HG03064 (cell line): Measurements from ENCODE around the gene MED7.
"Not testable (repeated sequence)": the region's sequence is repeated elsewhere in the genome, so short reads cannot be mapped to it uniquely, and the experiment has no call there.

Experiments used
- ATAC-seq: cut with Tn5 transposase; IDR thresholded peaks from one replicate; pipeline ENCODE4 v1.9.1; 2021; ENCODE audit warnings: low read depth; ENCODE audit not compliant: unreplicated experiment

The MED7 gene

GRCh38 chr5:157142317-157143126 is at the start of gene MED7:
MED7 (minus strand) TSS chr5:157142865; CDS start chr5:157139431, 3,434 bp downstream.
- peak; percentile 100 for ATAC-seq

GRCh38 chr5:157189223-157189622 is 46.6 kb upstream of the MED7 start:
- ATAC-seq = peak; percentile 72

DNA sequence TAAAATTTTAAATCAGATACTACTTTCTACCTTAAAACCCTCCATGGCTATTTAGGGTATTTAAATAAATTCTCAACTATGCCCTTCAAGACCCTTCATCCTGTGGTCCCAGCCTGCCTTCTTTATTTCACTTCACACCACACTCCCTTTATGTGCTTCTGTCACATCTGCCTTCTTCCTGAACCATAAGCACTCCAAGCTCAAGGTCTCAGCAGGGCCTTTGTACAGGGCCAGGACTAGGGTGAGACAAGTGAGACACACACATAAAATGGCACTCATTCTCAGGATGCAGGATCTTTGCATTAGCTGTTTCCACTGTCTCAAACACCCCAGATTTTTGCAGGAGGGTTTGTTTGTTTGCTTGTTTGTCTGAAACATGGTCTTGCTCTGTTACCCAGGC is 45.6 kb upstream of the MED7 start:
- no peak for ATAC-seq

- ATAC-seq = no peak
These were observed 44.5 kb upstream of the MED7 start for GRCh38 chr5:157187046-157187754.

DNA sequence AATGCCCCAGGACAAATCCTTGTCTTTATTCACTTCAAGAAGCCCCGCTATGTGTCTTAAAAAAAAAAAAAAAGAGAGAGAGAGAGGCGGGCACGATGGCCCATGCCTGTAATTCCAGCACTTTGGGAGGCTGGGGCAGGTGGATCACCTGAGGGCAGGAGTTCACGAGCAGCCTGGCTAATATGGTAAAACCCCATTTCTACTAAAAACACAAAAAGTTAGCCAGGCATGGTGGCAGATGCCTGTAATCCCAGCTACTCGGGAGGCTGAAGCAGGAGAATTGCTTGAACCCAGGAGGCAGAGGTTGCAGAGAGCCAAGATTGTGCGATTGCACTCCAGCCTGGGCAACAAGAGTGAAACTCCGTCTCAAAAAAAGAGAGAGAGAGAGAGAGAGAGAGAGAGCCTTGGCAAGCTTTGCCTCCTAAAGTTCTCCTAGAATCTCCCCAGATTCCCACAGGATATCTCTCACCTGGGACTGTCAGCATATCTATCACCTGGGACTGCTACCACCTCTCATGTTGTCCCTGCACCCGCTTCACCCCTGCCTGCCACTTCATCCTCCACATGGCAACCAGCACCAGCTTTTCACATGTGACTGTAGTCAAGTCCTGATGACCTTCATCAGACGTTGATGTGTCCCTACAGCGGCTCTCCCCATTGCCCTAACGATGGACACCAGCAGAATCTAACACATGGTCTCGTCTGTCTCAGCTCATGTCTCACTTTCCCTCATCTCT is 43.8 kb upstream of the MED7 start:
- no peak for ATAC-seq

DNA sequence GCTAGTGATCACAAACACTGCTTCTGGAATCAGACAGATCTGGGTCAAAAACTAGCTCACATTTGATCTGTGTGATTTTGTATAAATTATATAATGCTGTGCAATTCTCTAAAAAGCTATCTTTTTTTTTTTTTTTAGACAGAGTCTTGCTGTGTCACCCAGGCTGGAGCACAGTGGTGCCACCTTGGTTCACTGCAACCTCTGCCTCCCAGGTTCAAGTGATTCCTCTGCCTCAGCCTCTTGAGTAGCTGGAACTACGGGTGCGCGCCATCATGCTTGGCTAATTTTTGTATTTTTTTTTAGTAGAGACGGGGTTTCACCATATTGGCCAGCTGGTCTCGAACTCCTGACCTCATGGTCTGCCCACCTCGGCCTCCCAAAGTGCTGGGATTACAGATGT is 42.5 kb upstream of the MED7 start:
- ATAC-seq = not testable (repeated sequence)

GRCh38 chr5:157184117-157184670 is 41.5 kb upstream of the MED7 start:
- ATAC-seq = no peak

- no peak for ATAC-seq
These were observed 39.6 kb upstream of the MED7 start for GRCh38 chr5:157182143-157182757.

DNA sequence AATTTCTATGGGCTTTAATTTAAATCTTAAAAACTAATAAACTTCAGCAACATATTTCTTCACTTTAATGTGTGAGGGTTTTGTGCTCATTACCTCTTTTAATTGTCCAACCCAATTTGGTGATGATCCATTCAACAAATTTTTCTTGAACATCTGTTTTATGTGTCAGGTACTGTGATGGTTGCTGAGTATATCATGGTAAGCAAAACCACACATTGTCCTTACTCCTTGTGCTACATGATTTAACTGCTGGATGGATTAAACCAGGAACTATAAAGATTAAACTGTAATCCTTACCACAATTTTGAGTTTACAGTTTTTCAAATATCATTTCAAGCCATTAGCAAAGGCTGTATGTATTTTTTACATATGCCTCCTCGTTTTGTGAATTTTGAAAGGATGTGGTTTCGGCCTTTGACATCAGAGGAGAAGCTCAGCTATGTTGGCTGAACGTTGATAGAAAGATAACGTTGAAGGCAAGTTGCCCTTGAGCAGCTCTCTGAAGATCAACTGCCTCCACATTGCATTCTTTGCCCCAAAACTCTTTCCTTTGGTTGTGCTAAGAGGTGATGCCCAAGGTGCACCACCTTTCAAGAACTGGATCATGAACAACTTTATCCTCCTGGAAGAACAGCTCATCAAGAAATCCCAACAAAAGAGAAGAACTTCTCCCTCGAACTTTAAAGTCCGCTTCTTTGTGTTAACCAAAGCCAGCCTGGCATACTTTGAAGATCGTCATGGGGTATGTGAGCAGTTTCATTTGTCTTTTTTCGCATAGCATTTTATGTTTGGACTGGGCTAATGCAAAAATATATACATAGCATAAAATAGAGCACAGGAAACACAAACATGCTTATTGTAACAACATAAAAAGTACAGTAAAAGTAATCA is 38.0 kb upstream of the MED7 start, which contains the start of gene ITK:
ITK (plus strand) TSS at position 467 of the 891 bp plus-strand sequence; CDS start at position 605, 138 bp downstream.
- no peak for ATAC-seq

- ATAC-seq = no peak
These were observed 36.3 kb upstream of the MED7 start for GRCh38 chr5:157178966-157179365.

GRCh38 chr5:157177953-157178352 is 35.3 kb upstream of the MED7 start:
- no peak for ATAC-seq

- ATAC-seq = no peak
These were observed 32.5 kb upstream of the MED7 start for GRCh38 chr5:157175071-157175612.

DNA sequence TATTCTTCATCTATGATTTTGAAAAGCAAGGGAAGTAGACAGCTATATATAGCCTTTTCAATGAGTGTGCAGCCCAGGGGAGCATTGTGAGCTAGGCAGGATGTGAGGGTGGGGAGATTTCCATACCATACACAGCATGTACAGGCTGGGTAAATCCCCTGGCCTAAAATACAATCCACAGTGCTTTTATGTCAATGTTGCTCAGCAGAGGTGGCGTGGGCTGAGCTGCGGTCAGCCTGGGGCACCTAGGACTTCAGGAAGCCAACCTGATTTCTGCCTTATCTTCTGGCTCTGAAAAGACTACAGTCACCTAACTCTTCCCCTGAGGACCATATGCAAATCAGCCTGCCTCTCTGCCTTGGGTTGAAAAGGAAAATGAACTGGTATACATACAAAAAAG is 29.7 kb upstream of the MED7 start:
- ATAC-seq = peak; percentile 99

GRCh38 chr5:157168286-157168685 is 25.6 kb upstream of the MED7 start:
- no peak for ATAC-seq

DNA sequence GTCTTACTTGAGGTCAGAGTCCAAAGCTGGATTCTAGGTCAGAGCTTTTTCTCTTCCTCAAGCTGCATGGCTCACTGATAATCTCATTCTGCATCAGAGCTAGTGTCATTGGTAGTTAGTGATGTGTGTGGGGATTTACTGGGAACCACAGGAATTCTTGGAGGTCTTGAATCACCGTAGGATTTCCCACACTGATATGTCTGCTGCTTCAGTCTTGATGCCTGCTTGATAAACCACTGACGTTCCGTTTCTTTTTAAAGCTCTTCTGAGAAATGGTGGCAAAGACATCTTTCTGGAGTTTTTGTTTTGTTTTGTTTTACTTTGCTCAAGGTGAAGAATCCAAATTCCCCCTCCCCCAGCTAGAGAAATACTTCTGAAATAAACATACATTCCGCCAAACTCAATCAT is 24.6 kb upstream of the MED7 start:
- no peak for ATAC-seq

GRCh38 chr5:157166214-157167213 is 23.8 kb upstream of the MED7 start, which contains the start of gene GARIN3:
GARIN3 (minus strand) TSS chr5:157166264; CDS start chr5:157166168, 96 bp downstream.
- ATAC-seq = no peak

DNA sequence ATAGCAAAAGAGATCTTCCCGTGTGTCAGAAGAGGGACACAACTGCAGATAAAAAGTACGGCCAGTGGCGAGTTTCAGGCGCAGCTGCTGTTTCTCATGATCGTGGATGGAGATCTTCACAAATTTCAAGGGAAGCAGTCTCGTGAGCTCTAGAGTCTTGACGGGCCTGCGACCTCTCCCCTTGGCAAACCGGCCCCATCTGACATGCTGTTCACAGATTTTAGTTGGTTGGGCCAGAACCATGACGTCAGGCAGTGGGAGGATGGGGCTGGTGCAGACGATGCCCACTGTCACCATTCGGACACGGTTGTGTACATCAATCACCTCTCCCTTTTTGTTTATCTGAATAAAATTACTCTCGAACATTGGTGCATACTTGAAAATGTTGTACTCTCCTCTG is 23.0 kb upstream of the MED7 start:
- no peak for ATAC-seq

GRCh38 chr5:157165261-157165660 is 22.6 kb upstream of the MED7 start:
- ATAC-seq = no peak
